Activated CD4-positive, alpha-beta T cell treated with anti-CD3 and anti-CD28 coated beads, Interleukin-2, amount 50 U/mL, for 1 hour (primary cell): Measurements from ENCODE around the gene ACHE.
A peak's percentile ranks its signal among the peaks of the same experiment; 100 is the strongest.

Source experiments
- DNase-seq: peaks from one replicate; pipeline ENCODE4 v3.0.0-alpha.2; 2020

Gene ACHE

DNA sequence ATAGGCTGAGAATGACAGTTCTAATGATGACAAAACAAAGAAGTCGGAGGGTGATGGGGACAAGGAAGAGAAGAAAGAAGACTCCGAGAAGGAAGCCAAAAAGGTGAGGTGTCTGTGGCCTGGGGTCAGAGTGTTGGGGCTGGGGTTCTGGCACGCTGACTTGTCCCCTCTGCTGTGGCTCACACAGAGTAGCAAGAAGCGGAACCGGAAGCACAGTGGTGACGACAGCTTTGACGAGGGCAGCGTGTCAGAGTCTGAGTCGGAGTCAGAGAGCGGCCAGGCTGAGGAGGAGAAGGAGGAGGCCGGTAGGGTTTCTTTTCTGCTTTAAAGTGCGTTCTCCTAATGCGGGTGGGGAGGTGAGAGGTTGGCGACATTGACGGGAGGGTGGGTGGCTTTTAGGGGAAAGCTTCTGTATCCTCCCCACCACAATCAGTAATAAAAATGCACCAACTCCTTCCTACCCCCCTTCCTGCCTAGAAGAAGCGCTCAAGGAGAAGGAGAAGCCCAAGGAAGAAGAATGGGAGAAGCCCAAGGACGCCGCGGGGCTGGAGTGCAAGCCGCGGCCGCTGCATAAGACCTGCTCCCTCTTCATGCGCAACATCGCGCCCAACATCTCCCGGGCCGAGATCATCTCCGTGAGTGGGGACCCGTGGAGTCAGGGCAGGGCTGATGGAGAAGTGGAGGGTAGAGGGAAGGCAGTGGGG, 10.8 kb downstream of the ACHE start:
- DNase-seq = no peak

DNA sequence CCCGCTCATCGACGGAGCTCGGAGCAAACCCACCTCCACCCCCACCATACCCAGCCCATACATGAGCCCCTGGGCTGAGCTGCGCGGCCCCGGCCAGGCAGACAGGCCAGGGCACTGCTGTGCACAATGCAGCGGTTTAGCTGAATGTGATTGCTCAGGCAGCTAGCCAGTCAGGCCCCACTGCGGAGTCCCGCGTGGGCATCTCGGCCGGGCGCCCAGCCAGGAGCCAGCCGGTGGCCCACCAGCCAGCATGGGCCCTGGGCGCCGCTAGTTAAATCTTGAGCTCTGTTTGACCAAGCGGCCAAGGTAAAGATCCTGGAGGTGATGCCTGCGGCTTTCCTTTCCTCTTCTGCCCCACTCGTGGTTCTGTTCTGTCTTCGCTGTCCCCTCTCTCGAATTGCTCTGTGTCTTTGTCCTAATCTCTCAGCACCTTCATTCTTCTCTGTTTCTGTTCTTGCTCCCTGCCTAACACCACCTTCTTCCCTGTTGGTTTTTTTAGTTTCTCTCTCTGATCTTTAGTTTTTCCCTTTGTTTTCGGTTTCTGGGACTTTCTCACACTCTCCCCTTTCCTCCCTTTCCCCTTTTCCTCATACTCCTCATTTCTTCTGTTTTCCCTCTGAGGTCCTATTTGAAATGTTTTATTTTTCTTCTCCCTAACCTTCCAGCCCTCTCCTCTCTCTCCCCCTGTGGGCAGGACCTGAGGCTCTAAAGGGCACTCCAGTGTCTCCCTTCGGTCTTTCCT, 12.7 kb downstream of the ACHE start:
- DNase-seq = no peak

DNA sequence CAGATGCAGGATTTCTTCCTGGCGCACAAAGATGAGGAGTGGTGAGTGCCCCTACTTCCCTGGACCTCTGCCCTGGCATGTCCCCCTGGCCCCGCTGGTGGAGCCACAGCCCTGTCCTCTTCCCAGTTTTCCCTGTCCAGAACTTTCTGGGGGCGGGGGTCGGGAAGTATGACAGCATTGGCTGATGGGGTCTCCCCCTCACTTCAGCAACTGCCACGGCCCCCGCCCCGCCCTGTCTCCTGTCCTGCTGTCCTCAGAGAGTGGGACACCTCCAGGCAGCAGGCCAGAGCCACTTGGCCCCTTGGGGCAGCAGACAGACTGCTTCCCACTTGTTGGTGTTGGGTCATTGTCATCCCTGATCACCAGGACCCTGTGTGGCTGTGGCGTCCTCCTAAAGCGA, 13.5 kb downstream of the ACHE start:
- DNase-seq = no peak

DNA sequence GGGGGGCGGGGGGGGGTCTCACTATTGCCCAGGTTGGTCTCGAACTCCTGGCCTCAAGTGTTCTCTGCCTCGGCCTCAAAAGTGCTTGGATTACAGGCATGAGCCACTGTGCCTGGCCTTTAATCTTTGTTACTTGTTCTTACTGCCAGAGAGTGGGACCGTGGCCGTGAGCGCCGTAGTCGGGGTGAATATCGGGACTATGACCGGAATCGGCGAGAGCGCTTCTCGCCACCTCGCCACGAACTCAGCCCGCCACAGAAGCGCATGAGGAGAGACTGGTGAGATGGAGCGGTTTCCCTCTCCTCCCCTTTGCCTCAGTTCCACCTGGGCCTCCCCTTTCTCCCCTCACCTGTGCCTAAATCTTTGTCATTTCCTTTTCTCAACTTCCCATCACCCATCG, 14.6 kb downstream of the ACHE start:
- DNase-seq = no peak

DNA sequence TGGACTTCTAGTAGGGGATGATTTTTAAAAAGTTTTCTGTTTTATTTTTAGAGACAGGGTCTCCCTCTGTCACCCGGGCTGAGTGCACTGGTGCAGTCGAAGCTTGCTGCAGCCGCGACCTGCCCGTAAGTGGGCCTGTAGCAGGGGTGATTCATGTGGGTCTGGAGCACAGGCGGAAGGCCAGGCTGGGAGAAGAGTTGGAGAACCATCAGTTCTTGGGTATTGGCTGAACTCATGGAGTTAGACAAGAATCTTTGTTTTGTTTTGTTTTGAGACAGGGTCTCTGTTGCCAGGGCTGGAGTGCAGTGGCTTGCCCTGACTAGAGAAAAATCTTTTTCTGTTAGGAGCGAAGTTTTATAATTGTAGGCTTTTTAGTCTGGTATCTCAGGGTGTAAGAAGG, 15.0 kb downstream of the ACHE start:
- DNase-seq = no peak

DNA sequence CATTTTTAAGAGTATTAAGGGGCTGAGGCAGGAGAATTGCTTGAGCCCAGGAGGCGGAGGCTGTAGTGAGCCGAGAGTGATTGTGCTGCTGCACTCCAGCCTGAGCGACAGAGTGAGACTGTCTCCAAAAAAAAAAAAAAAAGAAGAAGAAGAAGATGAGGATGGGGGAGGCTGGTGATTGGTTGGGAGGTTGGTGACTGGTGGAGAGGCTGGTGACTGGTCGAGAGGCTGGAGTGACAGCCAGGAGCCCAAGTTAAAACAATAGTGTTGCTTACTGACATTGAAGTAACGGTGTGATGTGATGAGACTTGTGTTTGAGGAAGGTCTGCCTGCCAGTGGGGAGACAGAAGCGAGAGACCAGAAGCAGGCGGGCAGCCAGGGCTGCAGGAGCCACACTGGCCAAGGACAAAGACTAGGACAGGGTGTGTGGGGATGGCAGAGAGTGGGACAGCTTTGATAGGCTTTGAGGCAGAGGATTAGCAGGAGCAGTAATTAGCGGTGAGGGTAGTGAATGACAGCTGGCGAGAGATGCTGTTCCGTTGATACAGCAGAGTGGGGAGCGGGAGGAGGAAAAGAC, 15.9 kb downstream of the ACHE start:
- no peak for DNase-seq

DNA sequence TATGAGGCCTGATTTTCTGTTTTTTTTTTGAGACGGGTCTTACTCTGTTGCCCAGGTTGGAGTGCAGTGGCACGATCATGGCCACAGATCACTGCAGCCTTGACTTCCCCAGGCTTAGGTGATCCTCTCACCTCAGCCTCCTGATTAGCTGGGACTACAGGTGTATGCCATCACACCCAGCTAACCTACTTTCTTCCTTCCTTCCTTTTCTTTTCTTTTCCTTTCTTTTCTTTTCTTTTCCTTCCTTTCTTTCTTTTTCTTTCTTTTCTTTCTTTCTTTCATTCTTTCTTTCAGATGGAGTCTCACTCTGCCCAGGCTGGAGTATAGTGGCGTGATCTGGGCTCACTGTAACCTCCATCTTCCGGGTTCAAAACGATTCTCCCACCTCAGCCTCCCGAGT, 17.0 kb downstream of the ACHE start:
- DNase-seq = no peak

DNA sequence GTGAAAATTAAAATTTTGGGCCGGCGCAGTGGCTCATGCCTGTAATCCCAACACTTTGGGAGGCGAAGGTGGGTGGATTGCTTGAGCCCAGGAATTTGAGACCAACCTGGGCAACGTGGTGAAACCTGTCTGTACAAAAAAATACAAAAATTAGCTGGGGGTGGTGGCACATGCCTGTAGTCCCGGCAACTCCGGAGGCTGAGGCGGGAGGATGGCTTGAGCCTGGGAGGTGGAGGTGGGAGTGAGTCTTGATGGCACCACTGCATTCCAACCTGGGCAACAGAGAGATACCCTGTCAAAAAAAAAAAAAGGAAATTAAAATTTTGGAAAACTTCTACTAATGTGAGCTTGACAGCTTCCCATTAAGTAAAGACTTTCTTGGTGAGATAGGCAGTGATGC, 17.7 kb downstream of the ACHE start:
- no peak for DNase-seq

DNA sequence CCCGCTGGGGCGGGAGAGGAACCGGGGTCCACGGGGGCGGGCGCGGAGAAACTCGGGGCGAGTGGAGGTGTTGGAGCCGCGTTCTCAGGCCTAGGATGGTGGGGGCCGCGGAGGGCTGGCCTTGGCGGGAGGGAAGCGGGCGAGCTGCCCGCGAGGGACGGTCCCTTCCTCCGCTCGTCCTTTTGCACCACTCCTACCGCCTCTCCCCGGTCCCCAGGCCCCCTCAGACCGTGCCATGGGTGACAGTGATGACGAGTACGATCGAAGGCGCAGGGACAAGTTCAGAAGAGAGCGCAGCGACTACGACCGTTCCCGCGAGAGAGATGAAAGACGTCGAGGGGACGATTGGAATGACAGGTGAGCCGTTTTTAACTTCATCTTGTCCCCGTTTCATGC, 20.3 kb downstream of the ACHE start:
- DNase-seq = no peak

DNA sequence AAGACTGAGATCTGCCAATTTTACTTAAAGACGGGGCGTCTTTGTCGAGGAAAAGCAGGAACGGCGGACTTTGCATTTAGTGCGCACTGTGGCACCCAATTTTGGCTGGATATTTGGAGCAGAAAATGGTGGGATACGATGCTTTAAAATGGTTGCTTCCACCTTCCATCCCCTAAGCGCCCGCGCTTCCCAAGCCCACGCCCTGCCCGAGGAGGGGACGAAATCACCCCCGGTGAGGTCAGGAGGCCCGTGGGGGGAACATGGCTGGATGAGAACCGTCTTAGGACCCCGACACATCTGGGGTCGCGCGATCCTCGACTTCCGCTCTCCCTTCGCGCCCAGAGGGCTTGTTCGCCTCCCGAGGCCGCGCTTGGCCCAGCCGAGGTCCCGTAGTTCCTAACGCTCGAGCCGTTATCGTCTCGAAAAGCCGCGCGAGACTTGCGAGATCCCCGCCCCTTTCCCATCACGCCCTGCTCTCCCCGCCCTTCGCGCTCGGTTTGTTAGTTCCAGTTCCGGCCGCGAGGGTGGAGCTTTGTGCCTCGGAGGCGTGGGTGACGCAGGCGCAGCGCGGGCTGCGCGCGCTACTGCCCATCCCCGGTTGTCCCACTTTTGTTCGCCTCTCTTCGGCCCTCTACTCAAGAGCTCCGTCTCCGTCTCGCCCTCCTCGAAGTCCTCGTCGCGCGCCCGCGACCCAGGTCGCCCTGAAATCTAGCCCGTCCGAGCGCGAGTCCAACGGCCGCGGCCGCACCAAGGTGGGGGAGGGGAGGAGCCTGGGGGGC, 20.9 kb downstream of the ACHE start, which contains the start of gene SRRT:
TSS of gene SRRT (plus strand) at position 527 of the 779 bp plus-strand sequence. CDS start 488 bp downstream, outside the sequence.
- DNase-seq = peak; percentile 98

DNA sequence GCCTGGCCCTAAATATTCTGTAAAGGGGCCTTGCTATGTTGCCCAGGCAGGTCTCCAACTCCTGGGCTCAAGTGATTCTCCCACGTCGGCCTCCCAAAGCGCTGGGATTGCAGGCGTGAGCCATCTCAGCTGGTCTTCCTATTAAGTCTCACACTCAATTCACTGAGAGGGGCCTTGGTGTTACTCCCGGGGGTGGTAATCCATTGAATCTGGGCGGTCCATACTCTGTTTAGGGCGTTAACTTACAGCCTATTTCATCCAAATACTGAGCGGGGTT, 21.4 kb downstream of the ACHE start:
- no peak for DNase-seq

DNA sequence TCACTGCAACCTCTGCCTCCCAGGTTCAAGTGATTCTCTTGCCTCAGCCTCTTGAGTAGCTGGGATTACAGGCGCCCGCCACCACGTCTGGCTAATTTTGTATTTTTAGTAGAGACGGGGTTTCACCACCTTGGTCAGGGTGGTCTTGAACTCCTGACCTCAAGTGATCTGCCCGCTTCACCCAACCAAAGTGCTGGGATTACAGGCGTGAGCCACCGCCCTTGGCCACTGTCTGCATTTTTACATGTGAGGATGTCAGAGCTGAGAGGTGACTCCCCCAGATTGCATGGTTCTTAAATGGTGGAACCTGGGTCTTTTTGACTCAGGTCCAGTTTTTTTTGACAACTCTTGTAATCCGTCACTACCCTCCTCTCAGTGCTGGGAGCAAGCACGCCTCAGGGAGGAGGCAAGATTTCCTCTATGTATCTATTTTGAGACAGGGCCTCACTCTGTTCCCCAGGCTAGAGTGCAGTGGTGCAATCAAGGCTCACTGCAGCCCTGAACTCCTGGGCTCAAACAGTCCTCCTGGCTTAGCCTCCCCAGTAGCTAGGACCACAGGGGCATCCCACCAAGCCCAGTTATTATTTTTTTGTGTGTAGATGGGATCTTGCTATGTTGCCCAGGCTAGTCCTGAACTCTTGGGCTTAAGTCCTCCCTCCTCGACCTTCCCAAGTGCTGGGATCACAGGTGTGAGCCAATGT, 21.9 kb downstream of the ACHE start:
- DNase-seq = no peak

DNA sequence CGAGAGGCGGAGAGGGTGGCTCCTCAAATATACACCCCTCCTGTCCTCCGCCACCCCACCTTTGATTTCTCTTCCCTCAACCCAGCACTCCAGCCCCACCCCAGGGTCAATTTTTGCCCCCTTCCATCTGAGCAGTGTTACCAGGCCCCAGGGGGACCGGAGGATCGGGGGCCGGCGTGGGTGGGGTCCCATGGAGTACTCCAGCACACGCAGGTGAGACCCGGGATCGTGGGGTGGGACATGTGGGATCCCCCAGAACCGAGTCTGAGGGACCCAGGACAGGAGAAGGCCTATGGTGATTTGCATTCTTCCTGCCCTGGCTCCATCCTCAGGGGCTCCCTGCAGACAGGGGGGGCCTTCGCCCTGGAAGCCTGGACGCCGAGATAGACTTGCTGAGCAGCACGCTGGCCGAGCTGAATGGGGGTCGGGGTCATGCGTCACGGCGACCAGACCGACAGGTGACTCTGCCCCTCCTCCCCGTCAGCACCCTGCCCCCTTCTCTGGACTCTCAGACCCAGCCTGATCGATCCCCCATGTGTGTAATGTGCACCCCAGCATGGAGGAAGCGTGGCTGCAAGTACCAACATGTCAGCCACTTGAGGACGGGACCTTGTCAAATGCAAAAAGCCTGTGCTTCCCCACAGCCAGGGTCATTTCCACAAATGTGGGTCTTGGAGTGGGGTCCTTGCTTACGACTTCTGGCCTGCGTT, 27.8 kb downstream of the ACHE start:
- DNase-seq = no peak

DNA sequence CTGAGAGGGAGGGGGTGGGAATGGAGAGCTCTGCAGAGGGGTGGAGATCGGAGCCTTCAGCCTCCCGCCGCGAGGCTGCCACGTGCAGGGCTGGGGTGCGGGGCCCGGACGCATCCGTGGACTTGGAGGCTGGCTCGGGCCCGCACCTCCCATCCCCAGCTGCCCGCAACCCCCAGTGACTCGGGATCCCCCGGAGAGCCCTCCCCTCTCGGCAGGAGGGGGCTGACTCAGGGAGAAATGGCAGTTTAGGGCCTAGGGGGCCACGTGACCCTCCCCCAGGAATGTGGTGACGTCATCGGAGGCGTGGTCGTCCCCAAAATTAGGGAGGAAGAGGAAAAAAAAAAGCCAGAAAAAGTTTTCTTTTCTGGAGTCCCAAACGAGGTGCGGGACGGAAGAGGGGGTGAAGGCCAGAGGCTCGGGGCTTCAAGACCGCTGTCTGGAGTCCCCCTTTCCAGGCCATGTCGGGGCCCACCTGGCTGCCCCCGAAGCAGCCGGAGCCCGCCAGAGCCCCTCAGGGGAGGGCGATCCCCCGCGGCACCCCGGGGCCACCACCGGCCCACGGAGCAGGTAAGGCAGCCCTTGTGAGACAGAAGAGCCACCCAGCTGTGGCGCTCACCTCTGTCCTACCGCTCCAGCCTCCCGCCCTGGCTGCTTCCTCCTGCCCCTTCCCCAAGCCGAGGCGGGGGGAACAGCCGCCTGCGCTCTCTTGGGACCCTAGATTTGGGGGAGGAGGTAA, 28.5 kb downstream of the ACHE start, which contains the start of gene TRIP6:
TSS of gene TRIP6 (plus strand) at position 348 of the 736 bp plus-strand sequence. CDS start at position 459, 111 bp downstream.
- no peak for DNase-seq

DNA sequence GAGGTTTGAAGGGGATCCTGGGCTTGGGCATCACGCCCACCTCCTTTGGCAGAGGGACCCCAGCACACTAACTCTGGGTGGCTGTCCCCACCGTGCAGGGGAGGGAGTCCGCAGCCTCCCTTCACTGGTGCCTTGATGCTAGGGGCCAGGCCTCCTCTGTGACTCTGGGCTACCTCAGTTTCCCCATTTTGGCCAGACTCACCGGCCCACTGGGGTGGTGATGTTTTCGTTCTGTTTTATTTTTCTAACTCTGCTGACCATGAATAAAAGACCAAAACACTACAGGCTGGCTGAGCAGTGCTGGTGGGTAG, 29.0 kb downstream of the ACHE start:
- no peak for DNase-seq

DNA sequence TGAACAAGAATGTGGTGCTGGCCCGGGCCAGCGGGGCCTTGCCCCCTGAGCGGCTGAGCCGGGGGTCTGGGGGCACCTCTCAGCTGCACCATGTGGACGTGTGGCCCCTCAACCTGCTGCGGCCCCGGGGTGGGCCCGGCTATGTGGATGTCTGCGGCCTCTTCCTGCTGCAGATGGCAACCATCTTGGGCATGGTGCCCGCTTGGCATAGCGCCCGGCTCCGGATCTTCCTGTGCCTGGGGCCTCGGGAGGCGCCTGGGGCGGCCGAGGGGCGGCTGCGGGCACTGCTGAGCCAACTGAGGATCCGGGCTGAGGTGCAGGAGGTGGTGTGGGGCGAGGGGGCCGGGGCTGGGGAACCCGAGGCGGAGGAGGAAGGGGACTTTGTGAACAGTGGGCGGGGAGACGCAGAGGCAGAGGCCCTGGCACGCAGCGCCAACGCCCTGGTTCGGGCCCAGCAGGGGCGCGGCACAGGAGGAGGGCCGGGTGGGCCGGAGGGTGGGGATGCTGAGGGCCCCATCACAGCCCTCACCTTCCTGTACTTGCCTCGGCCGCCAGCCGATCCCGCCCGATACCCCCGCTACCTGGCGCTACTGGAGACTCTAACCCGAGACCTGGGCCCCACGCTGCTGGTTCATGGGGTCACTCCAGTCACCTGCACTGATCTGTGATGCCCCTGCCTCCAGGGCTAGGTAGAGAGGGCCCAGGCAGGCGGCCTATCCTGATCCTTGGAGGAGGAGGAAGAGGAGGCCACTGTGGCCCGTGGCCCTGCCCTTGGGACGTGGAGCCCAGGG, 29.6 kb downstream of the ACHE start:
- no peak for DNase-seq

DNA sequence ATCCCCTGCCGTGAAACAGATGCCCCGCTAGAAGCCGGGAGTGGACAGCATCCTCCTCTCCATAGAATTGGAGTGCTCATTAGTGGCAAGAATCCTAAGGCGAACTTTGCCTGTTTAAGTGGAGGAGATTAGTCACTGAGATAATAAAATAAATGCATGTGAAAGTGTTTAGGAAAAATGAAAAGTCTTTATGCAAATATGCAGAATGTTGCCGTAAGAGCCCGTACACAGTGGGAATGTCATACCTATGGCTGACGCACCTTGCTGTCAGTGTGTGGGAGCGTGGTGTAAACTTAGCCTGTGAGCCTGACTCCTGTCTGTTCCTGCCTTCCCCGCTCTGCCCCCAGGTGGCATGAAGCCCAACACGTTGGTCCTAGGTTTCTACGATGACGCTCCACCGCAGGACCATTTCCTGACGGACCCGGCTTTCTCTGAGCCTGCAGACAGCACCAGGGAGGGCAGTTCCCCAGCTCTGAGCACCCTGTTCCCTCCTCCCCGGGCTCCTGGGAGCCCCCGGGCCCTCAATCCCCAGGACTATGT, 30.2 kb downstream of the ACHE start:
- no peak for DNase-seq

DNA sequence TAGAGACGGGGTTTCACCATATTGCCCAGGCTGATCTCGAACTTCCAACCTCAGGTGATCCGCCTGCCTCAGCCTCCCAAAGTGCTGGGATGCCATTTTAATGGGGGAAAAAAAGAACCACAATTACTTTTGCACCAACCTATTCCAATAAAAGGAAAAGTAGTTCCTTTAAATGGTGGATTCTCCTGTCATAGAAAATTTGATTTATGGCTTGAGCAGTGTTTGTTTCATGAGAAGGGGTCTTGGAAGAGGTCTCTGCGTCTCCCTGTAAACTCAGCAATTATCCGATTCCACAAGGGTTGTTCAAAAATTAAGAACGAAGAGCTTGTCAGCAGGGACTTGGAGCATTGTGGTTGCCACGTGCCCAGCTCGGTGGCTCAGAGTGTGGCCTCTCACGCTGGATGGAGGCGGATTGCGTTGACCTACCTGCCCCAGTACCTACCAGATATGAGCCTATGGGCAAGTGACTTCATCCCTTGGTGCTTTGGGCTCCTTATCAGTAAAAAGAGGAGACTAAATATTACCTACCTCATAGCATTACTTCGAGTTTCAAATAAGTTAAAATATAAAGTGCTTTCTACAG, 31.3 kb downstream of the ACHE start:
- DNase-seq = no peak

DNA sequence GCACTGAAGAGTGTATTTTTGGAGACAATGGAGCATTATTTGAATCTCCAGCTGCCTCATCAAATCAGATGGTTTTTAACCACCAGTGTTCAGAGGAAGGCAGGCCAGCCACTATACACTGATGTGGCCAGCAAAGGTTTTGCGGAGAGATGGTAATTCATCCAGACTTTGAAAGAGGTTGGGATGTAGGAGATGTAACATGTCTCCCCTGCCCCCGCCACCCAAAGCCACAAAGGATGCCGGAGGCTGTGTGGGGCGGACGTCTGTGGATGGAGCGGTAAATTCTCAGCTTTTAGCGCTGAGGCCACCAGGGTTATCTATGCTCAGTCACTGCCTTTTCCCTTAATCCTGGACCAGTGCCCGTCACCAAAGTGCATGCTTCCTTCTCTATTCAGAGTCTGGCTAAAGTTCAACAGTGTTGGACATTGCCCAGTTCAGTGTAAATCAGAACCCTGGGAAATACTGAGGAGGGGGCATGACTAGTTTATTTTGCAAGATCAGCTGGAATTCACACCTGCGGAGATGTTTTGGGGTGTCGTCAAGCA, 32.2 kb downstream of the ACHE start:
- DNase-seq = no peak

DNA sequence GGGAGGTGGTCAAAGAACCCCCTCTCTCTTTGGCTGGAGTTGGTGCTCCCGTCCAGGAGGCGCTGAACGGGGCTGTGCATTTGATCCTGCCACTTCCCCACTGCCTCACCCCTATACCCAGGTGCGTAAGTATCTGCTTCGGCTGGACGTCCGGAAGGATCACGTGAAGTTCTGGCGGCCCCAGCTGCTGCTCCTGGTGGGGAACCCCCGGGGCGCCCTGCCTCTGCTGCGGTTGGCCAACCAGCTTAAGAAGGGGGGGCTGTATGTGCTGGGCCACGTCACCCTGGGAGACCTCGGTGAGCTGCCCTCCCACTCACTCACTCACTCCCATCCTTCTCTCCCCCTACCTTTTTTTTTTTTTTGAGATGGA, 34.1 kb downstream of the ACHE start:
- no peak for DNase-seq
